Measurements from ENCODE around the gene MARCHF11. TPM values are rescaled to one million over a fixed set of nuclear protein-coding genes. Genes with fewer than 3 reads are reported as not detected.

MARCHF11 gene
- total RNA-seq, 4 donors from 2014 or later: not detected

DNA sequence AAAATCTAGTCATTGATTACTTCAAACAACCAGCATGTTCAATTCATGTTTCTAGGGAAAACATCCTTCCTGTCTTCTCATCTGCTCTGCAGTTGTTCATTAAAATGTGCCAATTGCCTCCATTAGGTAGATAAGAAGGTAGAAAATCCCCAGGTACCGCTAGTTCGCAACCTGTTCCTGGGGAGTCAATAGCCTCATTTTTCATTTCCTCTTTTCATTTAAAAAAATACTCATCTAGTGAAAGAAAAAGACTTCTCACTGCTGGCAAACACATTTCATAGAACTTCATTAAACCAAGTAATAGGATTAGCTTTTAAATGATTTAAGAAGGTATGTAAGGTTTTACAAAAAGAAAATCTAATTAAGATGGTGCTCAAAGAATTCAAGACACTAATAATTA, 113.3 kb downstream of the MARCHF11 start:
- WGBS, 2 donors: 79 to 84% methylated on average over 2 of the region's 2 CpGs
- TF ChIP-seq POLR2A (IDR thresholded peaks at IDR 0.05): no peak
- no peak overlapping the region for H3K4me3 ChIP-seq (ENCODE audit: low read depth, poor library complexity, severe bottlenecking)
- intact Hi-C loops (cut with DNase I; ENCODE audit: low total_unique reads): no loop called here
- no peak for DNase-seq (ENCODE audit: low spot score in 2 of 2)

DNA sequence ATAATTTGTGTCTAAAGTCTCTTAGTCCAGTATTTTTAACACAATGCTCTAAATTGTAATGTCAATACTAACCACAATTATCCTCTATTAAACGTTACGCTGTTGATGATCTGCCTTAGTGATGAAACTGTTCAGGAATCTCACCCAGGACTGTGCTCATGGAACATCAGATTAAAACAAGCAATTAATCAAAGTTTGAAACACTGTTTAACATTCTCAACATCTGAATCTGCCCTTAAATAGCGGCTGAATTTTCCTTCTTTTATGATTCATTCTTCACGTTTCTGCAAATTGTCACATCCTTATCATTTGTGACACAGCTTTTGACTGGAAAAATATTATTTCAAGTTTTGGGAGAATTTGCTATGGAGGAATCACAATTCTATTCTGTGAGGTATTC, 113.8 kb downstream of the MARCHF11 start:
- no peak overlapping the region for H3K4me3 ChIP-seq (ENCODE audit: low read depth, poor library complexity, severe bottlenecking)
- intact Hi-C loops (cut with DNase I; ENCODE audit: low total_unique reads): no loop called here
- 39 to 40% methylated on average over 4 of the region's 4 CpGs for WGBS, 2 donors
- no peak for DNase-seq (ENCODE audit: low spot score in 2 of 2)
- no peak for TF ChIP-seq POLR2A (IDR thresholded peaks at IDR 0.05)
- TF ChIP-seq, protein P1, sequence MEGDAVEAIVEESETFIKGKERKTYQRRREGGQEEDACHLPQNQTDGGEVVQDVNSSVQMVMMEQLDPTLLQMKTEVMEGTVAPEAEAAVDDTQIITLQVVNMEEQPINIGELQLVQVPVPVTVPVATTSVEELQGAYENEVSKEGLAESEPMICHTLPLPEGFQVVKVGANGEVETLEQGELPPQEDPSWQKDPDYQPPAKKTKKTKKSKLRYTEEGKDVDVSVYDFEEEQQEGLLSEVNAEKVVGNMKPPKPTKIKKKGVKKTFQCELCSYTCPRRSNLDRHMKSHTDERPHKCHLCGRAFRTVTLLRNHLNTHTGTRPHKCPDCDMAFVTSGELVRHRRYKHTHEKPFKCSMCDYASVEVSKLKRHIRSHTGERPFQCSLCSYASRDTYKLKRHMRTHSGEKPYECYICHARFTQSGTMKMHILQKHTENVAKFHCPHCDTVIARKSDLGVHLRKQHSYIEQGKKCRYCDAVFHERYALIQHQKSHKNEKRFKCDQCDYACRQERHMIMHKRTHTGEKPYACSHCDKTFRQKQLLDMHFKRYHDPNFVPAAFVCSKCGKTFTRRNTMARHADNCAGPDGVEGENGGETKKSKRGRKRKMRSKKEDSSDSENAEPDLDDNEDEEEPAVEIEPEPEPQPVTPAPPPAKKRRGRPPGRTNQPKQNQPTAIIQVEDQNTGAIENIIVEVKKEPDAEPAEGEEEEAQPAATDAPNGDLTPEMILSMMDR (IDR thresholded peaks at IDR 0.05): no peak

DNA sequence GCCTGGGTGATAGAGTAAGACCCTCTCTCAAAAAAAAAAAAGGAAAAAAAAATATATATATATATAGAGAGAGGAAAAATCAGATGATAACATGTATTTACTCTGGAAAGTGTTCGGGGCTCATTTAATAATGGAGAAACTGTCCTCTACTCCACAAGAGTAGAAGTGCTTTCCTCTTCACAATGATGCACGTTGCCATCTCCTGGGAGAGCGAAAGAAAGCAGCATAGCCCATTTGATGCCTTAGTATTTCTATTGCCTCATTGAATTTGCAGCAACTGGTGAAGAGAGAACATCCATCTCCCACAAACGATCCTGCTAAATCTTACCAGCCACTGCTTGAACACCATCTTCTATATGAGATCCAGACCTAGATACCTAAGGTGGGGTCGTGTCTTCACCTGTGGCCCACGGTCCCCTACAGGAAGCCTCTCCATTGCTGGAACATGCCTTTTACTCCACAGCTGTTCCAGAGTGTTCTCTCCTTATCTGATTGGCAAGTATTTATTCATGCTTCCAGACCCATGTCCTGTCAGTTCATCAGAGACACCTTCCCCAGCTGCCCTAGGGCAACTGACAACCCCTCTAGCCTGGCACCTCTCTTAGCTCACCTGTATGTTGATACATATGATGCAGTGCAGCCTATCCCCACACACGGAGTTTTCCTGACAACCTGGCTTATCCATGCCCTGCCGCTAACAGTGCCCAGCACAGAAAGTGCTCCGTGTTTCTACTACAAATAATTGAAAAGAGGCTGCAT, 115.3 kb downstream of the MARCHF11 start:
- TF ChIP-seq, protein P1 (IDR thresholded peaks at IDR 0.05): no peak
- no peak for TF ChIP-seq POLR2A (IDR thresholded peaks at IDR 0.05)
- no peak for DNase-seq (ENCODE audit: low spot score in 2 of 2)
- no peak overlapping the region for H3K4me3 ChIP-seq (ENCODE audit: low read depth, poor library complexity, severe bottlenecking)
- intact Hi-C loops (cut with DNase I; ENCODE audit: low total_unique reads): no loop called here
- WGBS, 2 donors: 59 to 64% methylated on average over 9 of the region's 9 CpGs

DNA sequence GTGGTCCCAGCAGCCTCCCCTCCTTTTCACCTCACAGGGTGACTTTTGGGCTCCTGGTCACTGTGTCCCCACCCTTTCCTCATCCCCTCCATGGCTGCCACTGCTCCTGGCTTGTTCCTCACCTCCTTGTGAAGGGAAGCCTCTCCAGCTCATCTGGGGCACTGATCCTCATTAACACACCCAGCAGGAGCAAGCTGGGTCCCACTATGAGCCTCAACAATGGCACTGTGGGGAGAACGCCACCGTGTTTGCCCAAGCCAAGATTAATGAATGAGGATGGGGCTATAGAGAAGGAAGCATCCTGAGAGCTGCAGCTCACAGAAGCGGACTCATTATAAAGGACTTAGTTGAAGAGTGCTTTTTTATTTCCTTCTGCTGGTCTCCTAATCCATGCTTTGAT, 118.4 kb downstream of the MARCHF11 start:
- TF ChIP-seq, protein P1 (IDR thresholded peaks at IDR 0.05): no peak
- no peak for TF ChIP-seq POLR2A (IDR thresholded peaks at IDR 0.05)
- DNase-seq (ENCODE audit: low spot score in 2 of 2): no peak
- 73 to 82% methylated on average over 3 of the region's 3 CpGs for WGBS, 2 donors
- intact Hi-C loops (cut with DNase I; ENCODE audit: low total_unique reads): no loop called here
- no peak overlapping the region for H3K4me3 ChIP-seq (ENCODE audit: low read depth, poor library complexity, severe bottlenecking)

DNA sequence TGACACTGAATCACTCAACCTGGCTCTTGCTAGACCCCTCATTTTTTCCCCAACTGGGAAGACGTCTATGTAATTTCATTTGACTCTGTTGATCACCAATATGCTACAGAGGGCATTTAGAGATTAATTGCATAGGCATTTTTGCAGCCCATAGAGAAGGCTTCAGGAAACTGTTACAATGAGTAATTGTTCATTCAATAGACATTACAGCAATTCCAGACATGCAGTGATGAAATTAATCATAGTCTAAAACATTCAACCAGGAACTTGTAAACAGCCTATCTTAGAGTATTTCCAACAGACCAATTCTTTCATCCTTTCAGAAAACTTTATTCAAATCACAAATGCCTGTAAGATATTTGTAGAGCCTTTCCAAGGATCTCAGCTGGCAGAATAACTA, 122.3 kb downstream of the MARCHF11 start:
- TF ChIP-seq, protein P1 (IDR thresholded peaks at IDR 0.05): no peak
- TF ChIP-seq POLR2A (IDR thresholded peaks at IDR 0.05): no peak
- 27 to 29% methylated on average over 1 of the region's 1 CpG for WGBS, 2 donors
- no peak for DNase-seq (ENCODE audit: low spot score in 2 of 2)
- no peak overlapping the region for H3K4me3 ChIP-seq (ENCODE audit: low read depth, poor library complexity, severe bottlenecking)
- intact Hi-C loops (cut with DNase I; ENCODE audit: low total_unique reads): no loop called here

DNA sequence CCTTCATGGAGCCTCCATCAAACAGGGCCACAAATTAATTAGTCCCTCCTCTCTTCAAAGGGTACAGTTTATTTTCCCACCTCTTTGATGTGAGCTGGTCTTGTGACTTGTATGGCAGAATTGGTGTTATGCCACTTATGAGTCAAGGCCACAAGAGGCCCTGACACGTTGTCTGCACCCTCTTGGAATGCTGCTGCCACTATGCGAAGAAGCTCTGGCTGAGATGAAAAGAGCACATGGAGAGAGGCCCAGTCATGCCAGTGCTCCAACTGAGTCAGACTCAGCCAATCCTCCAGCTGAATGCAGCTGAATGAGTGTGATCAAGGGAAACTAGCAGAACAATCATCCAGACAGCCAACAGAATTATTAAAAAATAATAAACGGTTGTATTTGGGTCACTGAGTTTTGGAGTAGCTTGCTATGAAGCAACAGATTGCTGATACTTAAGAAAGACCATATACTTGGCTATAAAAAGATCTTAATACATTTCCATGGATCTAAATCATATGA, 128.3 kb downstream of the MARCHF11 start:
- 41 to 45% methylated on average over 3 of the region's 3 CpGs for WGBS, 2 donors
- no peak overlapping the region for H3K4me3 ChIP-seq (ENCODE audit: low read depth, poor library complexity, severe bottlenecking)
- TF ChIP-seq, protein P1 (IDR thresholded peaks at IDR 0.05): no peak
- TF ChIP-seq POLR2A (IDR thresholded peaks at IDR 0.05): no peak
- no peak for DNase-seq (ENCODE audit: low spot score in 2 of 2)
- intact Hi-C loops (cut with DNase I; ENCODE audit: low total_unique reads): no loop called here
